GM18907 (cell line): Measurements from ENCODE around the gene TF.

Experiments
- ATAC-seq: cut with Tn5 transposase; IDR thresholded peaks from one replicate; pipeline ENCODE4 v1.9.1; 2021; ENCODE audit warnings: mild to moderate bottlenecking, moderate library complexity; ENCODE audit not compliant: unreplicated experiment

Gene TF

DNA sequence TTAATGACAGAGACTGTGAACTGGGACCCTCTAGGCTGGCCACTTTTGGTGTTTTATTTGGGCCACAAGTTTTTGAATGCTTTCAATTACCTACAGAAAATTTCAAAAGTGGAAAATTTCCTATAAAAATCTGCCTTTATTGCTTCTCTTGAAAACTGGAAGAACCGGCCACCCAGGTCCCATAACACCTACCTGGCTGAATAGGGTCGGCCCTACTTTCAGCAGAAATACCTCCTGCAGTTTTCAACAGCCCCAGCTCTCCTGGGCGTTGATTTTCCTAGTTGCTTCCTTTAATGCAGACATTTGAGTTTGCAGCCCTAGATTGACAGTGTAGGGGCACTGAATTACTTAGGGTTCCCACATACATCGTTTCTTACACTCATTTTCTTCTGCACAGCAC is 58.7 kb downstream of the TF start:
- no peak for ATAC-seq

DNA sequence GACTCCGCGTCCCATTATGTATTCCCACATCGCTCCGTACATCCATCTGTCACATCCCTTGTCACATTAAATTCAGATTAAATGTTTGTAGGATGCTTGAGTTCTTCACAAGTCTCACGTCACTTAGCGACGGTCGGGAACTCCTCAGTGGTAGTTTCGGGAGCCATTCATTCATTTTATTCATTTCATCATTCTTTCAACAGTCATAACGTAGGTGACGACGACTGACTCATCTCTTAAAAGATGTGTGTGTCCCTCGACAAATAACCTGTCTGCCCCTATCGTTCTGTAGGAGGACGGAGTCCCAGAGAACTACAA is 59.1 kb downstream of the TF start:
- ATAC-seq: no peak

DNA sequence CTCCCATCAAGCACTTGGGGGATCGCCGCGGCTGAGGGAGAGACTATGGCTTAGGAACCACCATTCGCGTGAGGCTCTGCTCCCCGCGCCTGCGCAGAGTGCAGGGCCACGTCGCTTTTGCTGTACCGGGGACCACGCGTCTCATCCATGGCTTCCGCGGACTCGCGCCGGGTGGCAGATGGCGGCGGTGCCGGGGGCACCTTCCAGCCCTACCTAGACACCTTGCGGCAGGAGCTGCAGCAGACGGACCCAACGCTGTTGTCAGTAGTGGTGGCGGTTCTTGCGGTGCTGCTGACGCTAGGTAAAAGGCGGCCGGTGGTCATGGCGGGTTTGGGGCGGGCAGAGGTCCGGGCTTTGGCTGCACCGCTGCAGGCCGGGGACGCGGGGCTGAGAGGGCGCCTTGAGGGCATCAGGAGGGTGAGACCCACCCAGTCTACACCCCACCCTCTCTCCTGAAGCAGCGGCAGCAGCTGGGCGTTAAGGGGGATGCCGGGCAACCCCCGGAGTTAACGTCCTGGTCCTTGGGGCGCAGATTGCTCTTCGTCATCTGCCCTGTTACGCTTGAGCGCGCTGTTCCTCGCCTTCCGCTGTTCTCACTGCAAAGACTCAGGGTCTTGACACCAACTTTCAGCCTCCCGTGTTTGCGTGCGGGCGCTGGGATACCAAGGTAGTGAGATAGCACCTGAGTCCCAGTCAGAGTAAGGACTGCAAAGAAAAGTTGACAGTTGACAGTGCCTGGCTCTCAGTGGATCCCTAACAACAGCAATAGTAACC is 59.7 kb downstream of the TF start, which contains the start of gene SRPRB:
Gene SRPRB (plus strand): TSS at position 114 of the 774 bp plus-strand sequence. CDS start 34 bp downstream, at position 148.
- peak; percentile 97 for ATAC-seq

DNA sequence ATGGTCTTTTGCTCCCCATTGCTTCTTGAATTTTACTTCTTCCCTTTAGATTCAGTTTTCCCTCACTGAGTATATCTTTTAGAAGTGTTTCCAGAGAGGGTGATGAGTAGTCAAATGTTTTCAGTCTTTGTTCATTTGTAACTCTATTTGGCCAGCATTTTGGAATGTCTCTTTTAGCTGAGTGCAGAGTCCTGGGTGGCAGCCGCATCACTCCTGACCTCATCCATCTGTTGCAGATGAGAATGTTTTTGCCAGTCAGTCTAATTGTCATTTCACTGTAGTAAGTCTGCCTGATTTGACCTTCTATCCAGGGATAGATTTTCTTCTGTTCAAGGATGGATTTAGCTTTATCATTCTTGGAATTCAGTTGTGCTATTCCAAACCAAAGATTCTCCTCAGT is 66.7 kb downstream of the TF start:
- ATAC-seq: no peak

DNA sequence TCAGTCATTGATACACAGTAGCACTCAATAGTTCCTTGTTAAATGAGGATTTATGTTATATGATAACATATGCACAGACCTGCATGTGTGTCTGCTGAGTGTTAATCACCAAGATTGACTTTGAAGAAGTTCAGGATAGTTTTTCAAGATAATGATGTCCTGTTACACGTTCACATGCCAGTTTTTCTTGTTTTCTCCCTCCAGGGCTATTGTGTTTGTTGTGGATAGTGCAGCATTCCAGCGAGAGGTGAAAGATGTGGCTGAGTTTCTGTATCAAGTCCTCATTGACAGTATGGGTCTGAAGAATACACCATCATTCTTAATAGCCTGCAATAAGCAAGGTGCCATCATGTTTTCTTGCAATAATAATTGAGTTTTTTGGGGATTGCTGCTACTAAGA is 69.2 kb downstream of the TF start:
- ATAC-seq: no peak

DNA sequence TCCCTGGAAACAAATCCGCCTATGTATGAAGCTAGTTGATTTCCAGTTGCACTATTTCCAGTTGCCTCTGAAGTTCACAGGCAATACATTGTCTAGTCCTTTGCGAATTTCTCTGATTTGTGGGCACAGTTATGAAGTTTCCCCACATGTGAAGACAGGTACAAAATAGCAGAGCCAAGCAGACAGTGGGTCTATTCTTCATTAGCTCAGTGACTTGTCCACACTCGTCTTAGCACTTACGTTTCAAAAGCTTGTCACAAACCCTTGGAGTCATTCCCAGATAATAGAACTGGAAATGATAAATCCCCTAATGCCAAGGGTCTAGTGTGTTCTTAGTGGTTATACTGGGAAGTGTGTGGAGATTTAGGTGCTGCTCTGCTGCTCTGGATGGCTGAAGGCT is 73.9 kb downstream of the TF start:
- no peak for ATAC-seq

DNA sequence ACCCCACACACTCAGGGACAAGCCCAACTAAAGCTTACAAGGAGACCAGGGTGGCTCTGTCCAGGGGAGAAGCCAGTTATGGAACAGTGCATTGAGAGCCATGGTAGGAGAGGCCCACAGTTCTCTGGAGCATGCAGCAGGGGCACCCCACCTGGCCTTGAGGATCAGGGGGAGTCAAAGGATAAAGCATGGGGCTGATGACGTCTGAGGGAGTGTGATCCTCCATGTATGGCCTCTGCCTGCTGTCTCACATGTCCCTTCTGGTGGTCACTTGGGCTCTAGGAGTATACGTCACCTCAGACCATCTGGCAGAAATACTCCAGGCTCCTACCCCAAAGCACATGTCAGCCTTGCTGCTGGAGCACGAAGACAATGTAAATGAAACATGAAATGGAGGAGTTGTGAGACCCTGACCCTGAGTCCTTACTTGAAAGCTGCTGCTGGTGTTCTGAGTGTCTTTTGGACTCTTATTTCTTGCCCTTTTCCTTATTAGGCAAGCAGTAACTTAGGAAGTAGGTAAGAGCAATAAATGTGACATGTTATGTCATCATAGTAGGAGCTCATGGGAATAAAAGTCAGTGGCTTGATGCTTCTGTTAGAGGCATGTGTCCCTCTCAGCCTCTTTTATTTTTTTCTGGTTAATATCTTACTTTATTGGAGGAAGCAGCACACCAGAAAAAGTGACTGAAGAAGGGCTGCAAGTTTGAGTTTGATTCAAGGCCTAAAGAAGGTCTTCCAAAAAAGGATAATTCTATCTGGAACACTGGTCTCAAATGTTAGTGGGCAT is 74.9 kb downstream of the TF start:
- no peak for ATAC-seq

DNA sequence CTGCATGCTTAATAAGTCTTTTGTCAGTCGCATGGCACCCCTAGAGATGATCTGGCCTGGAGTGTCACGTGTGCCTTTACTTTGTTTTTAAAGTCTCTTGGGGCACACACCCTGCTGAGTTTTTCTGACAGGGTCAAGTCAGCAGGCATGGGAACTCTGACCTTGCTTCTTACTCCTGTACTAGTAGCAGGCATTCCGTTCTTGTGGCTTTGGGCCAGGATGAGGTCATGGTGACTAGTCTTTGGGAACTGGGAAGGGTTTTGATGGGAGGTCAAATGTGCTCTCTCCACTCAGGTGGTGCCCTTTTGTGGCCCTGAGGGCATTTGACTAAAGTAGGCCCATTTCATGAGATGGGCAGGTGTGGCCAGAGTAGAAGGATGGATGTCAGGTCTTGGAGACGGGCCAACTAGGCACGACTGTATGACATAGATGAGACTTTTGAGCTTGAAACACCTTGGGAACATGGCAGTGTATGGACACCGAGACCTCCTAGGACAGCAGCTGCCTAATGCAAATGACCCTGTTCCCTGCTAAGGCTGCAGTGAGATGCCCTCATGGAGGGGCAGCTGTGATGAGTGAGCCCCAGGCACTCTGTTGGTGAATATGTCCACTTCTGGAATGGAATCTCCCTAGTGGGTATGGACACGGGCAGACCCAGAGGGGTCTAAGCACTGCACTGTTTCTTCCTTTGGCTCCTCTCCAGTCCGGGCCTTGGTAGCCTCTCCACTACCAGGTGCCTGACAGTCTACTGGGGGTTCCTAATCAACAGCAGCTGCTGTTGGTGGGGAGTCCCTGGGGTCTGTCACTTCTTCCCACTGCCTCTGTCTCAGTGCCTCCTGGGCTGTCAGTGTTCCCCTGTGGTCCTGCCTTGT is 75.8 kb downstream of the TF start:
- ATAC-seq: no peak

DNA sequence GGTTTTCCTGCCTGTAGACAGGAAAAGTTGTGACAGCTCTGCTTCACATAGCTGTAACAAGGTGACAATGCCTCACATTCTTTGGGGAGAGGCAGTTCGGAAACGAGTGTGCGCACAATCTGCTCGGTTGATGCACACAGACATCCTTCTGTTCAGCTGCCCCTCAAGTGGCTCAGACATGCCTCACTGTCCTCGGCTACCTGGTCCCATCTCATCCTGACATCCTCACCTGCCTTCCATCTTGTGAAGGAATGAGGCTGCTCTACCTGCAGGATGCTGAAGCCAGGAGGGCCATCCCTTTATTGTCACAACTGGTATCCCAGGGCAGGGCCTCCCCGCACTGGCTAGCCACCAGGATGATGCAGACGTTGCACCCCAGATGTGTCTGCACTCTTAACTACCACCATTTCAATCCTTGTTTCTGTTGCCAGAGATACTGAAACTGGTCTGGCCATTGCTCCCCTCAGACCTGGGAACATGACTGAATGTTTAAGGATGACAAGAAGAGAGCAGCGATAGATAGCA is 78.8 kb downstream of the TF start:
- no peak for ATAC-seq

DNA sequence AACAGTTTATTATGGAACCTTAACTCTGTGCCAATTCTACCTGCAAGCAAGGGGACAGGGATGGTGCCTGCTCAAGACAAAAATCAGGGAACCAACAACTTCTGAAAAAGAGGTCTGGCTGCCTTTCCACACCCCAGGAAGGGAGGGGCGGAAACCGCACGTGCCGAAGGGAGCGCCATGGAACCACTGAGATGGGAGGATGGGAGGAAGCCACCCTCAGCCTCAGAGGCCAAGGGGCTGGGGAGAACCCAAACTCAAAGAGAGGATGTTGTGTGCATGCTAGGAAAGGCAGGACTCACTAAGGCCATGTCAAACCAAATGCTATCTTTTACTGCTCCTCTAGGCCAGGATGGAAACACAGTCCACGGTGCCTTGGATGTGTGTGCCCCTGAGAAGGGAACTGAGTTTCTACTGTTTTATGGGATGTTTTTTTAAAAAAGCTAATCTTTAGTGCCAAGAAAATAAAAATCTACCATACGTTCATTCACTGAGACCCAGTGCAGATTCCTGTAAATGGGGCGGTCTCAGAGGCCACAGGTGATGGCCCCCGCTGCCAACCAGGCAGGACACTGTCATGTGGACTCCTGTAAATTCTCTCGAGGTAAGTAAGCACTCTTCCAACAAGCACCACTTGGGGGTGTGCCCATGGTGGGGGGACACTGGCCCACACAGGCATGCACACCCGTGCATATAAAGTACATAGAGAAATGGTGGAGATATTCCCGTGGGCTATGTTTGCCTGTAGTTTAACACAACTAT is 80.0 kb downstream of the TF start:
- no peak for ATAC-seq

DNA sequence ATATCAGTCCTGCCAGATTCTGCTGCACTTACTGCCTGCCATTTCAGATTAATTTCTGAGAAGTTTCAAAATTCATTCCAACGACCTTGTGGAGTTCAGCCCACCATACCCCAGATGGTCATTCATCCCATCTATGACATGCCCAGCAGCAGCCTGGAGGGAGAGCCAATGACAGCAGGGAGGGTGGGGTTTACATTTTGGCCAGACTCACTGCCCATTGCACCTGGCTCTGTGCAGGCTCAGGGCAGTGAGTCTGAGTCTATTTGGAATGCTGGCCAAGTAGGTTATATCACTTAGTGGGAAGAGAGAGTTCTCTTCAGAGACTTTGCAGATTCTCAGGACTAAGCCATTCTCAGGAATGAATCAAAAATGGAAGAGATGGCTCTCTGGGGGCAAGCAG is 80.9 kb downstream of the TF start:
- ATAC-seq: no peak

DNA sequence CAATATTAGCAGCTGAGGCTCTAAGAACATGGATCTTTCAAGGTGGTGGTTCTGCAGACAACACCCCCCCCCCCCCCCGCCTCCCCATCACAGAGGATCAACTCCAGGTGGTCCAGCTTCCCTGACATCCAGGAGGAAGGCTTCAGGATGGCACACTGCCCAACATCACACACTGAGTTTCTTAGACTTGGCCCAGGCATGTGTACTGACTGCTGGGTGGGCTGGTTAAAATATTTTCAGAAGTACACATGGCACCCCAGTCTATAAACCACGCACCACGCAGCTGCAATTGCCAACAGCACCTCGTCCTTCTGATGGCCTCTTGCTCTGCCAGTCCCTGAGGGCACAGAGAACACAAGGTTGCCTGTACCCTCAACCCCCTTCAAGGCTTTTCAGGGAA is 81.5 kb downstream of the TF start:
- no peak for ATAC-seq

DNA sequence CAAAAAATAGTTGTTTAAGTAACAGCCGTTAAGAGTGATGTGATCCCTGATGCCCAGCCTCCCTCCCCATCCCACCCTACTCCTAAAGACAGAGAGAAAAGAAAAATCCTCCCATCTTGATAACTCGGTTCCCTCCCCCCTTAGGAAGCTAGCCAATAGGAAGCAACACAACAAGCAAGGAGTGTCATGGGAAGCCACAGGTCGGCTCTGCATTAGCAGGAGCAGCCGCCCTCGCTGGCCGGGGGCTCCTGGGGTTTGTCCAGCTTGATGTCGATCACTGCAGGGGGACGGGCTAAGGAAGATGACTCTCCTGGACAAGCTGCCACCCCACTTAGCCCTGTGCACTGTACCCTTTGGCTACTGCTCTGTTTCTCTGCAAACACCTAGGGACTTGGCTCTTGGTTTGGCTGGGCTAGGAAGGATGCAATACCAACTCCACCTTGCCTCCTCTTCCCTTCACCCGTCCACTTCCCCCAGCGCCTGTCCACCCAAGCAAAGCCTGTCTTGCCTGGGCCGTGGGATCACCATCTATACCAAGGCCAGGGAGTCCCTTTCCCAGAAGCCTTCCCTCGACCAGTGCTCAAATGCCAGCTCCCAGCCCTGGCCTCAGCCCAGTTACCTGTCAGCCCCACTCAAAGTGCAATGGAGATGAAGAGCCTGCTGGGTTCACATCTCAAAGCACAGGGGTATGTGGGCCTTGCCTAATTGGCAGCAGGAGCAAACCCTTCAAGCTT is 82.5 kb downstream of the TF start:
- no peak for ATAC-seq

DNA sequence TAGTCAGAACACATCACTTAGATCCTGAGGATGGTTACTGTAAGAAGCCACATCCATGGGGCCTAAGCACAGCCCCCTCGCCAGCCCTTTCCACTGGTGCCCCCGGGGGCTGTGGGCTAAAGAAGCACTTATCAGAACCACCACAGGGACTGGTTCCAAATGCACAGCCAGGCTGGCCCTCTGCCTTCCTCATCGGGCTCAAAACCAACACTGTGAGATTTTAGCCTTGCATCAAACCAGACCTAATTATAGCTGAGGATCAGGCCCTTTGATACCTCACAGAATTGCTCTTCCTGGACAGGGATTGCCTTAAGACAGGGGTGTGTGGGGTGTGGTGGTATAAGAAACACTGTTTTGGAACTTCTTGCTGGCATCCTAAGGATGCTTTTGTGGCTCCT is 83.1 kb downstream of the TF start:
- ATAC-seq: no peak

DNA sequence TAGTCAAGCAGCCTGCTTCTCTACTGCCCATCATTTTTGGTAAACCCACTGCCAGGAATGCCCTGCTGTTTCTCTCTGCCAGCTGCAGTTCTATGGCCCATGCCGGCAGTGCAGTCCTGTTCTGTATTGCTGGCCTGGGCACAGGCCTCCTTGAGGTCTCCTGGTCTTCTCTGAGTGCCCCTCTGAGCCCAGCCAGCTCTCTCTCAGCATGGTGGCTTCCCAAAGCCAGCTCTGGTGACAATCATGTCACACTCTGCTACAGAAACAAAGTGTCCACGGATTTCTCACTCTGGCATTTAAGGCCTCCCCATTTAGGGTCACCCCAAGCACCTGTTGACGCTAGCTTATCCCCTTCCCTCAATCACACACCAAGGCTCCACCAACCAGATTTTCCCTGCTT is 83.9 kb downstream of the TF start:
- ATAC-seq: no peak

DNA sequence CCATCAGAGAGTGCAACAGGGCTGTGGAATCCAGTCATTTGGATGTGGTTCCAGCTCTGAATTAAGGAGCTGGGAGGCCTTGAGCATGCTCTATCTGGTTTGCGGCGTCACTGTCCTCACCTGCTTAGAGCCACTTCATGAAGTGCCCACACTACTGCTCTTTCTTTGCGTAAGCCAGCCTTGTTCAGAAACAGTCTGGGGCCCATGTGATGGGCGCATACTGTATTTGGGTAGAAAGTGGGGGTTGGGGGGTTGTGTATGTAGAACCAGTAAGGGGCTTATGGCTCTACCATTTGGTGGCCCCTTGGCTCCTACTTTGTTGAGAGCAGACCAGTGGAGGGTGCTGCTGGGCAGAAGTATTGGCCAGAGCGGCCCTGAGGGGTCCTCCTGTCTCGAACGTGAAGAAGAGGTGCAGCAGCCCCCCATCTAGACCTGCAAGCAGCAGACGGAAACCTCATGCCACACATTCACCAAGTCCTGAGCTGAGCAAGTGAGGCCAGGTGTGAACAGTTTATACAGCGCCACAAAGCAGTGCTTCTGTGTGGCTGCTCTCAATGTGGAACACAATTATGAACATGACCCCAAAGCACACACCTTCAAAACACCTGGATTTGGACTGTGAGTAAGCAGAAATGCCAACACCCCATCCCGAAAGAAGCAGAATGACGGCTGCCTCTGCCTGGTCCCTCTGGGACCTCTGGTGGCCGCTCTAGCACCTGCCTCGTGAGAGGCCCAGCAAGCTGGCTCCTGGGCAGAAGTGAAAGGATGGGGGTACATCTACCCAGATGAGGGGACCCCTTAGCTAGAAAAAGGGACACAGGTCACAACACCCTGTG is 86.0 kb downstream of the TF start:
- ATAC-seq: no peak

DNA sequence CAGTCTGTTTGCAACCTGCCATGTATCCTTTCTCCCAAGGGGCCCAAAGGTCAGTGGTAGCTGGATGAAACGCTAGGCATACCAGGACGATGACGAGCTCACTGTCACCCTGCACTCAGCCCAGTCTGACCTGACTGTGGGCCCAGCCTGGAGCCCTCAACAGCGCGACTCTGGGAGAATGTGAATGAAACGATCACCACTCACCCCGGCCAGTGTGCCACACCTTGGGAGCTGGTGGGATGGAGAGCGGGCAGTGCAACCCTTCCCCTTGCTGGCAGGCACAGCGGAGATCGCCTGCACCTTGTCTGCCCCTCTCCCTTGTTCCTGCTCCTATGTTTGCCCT is 86.6 kb downstream of the TF start:
- ATAC-seq: no peak

DNA sequence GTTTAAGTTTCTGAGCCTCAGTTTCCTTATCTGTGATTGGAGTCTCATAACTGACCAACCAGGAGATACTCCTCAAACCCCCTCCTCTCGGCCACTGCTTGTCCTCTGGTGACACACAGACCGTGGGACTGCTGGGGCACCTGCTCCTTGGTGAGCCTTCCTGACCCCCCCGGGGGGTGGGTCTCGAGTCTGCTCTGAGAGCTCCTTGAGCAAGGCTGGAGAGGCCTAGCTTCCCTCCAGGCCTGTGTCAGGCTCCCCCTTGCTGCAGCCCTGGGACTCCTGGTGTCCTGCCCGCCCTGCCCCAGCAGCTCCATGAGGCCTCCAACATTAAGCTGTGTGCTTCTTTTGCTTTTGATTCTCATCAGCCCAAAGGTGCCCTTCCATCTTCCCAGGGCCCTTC is 87.1 kb downstream of the TF start:
- ATAC-seq: no peak
